HPDE6-E6E7 (cell line): ENCODE measurements around the gene ZNF200.
"Not testable (repeated sequence)": the region's sequence is repeated elsewhere in the genome, so short reads cannot be mapped to it uniquely, and the experiment has no call there.

Source experiments
- DNase-seq: peaks from one replicate; pipeline ENCODE4 v3.0.0; 2011; ENCODE audit warnings: missing footprints; ENCODE audit errors: extremely low spot score

Gene ZNF200

GRCh38 chr16:3254309-3254708, 19.4 kb upstream of the ZNF200 start:
- DNase-seq, result no peak

GRCh38 chr16:3252967-3253366, 18.0 kb upstream of the ZNF200 start:
- DNase-seq, result no peak

- DNase-seq, result no peak
These were observed 14.5 kb upstream of the ZNF200 start for GRCh38 chr16:3249451-3249850.

- no peak for DNase-seq
These were observed 14.1 kb upstream of the ZNF200 start for GRCh38 chr16:3249020-3249419.

- no peak for DNase-seq
These were observed 13.6 kb upstream of the ZNF200 start for GRCh38 chr16:3248596-3248995.

GRCh38 chr16:3246876-3247275, 11.9 kb upstream of the ZNF200 start:
- DNase-seq, result no peak

GRCh38 chr16:3246002-3246401, 11.0 kb upstream of the ZNF200 start:
- DNase-seq, result no peak

GRCh38 chr16:3243882-3244281, 8.9 kb upstream of the ZNF200 start:
- DNase-seq, result no peak

GRCh38 chr16:3242709-3243108, 7.8 kb upstream of the ZNF200 start:
- peak; percentile 93 for DNase-seq

GRCh38 chr16:3241761-3242160, 6.8 kb upstream of the ZNF200 start:
- no peak for DNase-seq

- DNase-seq, result no peak
These were observed 1.1 kb upstream of the ZNF200 start for GRCh38 chr16:3235856-3236669.

- no peak for DNase-seq
These were observed 458 bp downstream of the ZNF200 start for GRCh38 chr16:3234543-3234856.

- DNase-seq, result no peak
These were observed 10.9 kb downstream of the ZNF200 start for GRCh38 chr16:3223913-3224515.

GRCh38 chr16:3220839-3221238, 14.1 kb downstream of the ZNF200 start:
- no peak for DNase-seq

- no peak for DNase-seq
These were observed 18.7 kb downstream of the ZNF200 start for GRCh38 chr16:3216263-3216640.

- no peak for DNase-seq
These were observed 19.2 kb downstream of the ZNF200 start for GRCh38 chr16:3215601-3216262.

GRCh38 chr16:3214904-3215600, 19.9 kb downstream of the ZNF200 start:
- DNase-seq, result no peak

GRCh38 chr16:3212567-3212966, 22.4 kb downstream of the ZNF200 start:
- no peak for DNase-seq

GRCh38 chr16:3212006-3212405, 23.0 kb downstream of the ZNF200 start:
- no peak for DNase-seq

GRCh38 chr16:3207086-3207953, 27.6 kb downstream of the ZNF200 start:
- no peak for DNase-seq

GRCh38 chr16:3205939-3206338, 29.0 kb downstream of the ZNF200 start:
- DNase-seq, result not testable (repeated sequence)
